Measurements from ENCODE around the gene IL23R.

GRCh38 chr1:67300561-67300960 lies 134.3 kb downstream of the IL23R start:
- TF ChIP-seq HDAC1 (CRISPR knock-in tag; IDR thresholded peaks at IDR 0.05) = no peak
- TF ChIP-seq, protein P1, sequence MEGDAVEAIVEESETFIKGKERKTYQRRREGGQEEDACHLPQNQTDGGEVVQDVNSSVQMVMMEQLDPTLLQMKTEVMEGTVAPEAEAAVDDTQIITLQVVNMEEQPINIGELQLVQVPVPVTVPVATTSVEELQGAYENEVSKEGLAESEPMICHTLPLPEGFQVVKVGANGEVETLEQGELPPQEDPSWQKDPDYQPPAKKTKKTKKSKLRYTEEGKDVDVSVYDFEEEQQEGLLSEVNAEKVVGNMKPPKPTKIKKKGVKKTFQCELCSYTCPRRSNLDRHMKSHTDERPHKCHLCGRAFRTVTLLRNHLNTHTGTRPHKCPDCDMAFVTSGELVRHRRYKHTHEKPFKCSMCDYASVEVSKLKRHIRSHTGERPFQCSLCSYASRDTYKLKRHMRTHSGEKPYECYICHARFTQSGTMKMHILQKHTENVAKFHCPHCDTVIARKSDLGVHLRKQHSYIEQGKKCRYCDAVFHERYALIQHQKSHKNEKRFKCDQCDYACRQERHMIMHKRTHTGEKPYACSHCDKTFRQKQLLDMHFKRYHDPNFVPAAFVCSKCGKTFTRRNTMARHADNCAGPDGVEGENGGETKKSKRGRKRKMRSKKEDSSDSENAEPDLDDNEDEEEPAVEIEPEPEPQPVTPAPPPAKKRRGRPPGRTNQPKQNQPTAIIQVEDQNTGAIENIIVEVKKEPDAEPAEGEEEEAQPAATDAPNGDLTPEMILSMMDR (CRISPR knock-in tag; IDR thresholded peaks at IDR 0.05) = no peak
- TF ChIP-seq SP2 (CRISPR knock-in tag; IDR thresholded peaks at IDR 0.05) = no peak
- no peak for TF ChIP-seq AGO1 (IDR thresholded peaks at IDR 0.05; ENCODE audit: low read depth, low read length, poor library complexity, severe bottlenecking)
